ENCODE measurements around the gene CCDC93. TPM values are rescaled to one million over a fixed set of nuclear protein-coding genes. Genes with fewer than 3 reads are reported as not detected.

Gene CCDC93

Small RNA genes lying within 50 kb of the gene (small RNA-seq; reads per million reads assigned to genes)
- gene RN7SL111P (ENCODE audit: insufficient read depth), result not detected
